Keratinocyte (primary cell): ENCODE measurements around the gene RFX6. TPM values are rescaled to one million over a fixed set of nuclear protein-coding genes. Genes with fewer than 3 reads are reported as not detected.

Experiments used
- DNase-seq: peaks from one replicate; pipeline ENCODE4 v3.0.0-alpha.2; 2011; ENCODE audit warnings: low read depth, missing footprints, low spot score
- FAIRE-seq: peaks from 2 replicates; lab custom pipeline; 2011; peaks lifted over from hg19 to GRCh38; lab: Jason Lieb, UNC
- H2AFZ ChIP-seq: 2 replicates; pipeline ENCODE4 v1.6.0; 2012; ENCODE audit warnings: low read length, control low read depth, inconsistent platforms; ENCODE audit not compliant: control insufficient read depth
- H3K27ac ChIP-seq: 2 replicates; pipeline ENCODE4 v1.5.1; 2011; ENCODE audit warnings: low read length; ENCODE audit not compliant: control insufficient read depth, insufficient read depth
- H3K27me3 ChIP-seq: 3 replicates; pipeline ENCODE4 v1.6.0; 2011; ENCODE audit warnings: low read length; ENCODE audit not compliant: control insufficient read depth, insufficient read depth; ENCODE audit errors: extremely low read depth
- H3K36me3 ChIP-seq, 2 experiments: 2 replicates in 1 of 2; 3 replicates in 1 of 2; pipeline ENCODE4 v1.5.1; 2011; ENCODE audit warnings: low read length in 2 of 2, mild to moderate bottlenecking in 1 of 2; ENCODE audit not compliant: control insufficient read depth in 2 of 2, insufficient read depth in 2 of 2; ENCODE audit errors: extremely low read depth in 1 of 2
- H3K4me1 ChIP-seq: 3 replicates; pipeline ENCODE4 v1.5.1; 2011; ENCODE audit warnings: low read length; ENCODE audit not compliant: control insufficient read depth, insufficient read depth; ENCODE audit errors: extremely low read depth
- H3K4me2 ChIP-seq: 3 replicates; pipeline ENCODE4 v1.6.0; 2011; ENCODE audit warnings: low read depth, low read length; ENCODE audit not compliant: control insufficient read depth, insufficient read depth; ENCODE audit errors: extremely low read depth
- H3K4me3 ChIP-seq, 3 experiments: fragments of 200-600 bp in 1 of 3; sonication (generic) in 1 of 3; 2 replicates in 2 of 3; 3 replicates in 1 of 3; pipeline ENCODE4 v1.5.1; 2011 to 2016; ENCODE audit warnings: low read length in 3 of 3, mild to moderate bottlenecking in 3 of 3, control low read depth in 2 of 3, inconsistent platforms in 1 of 3, low read depth in 1 of 3, mixed read lengths in 1 of 3, mixed run types in 1 of 3, moderate library complexity in 1 of 3; ENCODE audit not compliant: control insufficient read depth in 2 of 3, insufficient read depth in 2 of 3; ENCODE audit errors: extremely low read depth in 1 of 3
- H3K79me2 ChIP-seq: 2 replicates; pipeline ENCODE4 v1.6.0; 2012; ENCODE audit warnings: low read length; ENCODE audit not compliant: control insufficient read depth, insufficient read depth
- H3K9ac ChIP-seq: 3 replicates; pipeline ENCODE4 v1.6.0; 2011; ENCODE audit warnings: low read length; ENCODE audit not compliant: control insufficient read depth, insufficient read depth; ENCODE audit errors: extremely low read depth
- H3K9me1 ChIP-seq: 3 replicates; pipeline ENCODE4 v1.6.0; 2011; ENCODE audit warnings: low read length; ENCODE audit not compliant: control insufficient read depth, insufficient read depth; ENCODE audit errors: extremely low read depth
- H3K9me3 ChIP-seq: 2 replicates; pipeline ENCODE4 v1.5.1; 2012; ENCODE audit warnings: low read depth, low read length; ENCODE audit not compliant: control insufficient read depth
- H4K20me1 ChIP-seq: 3 replicates; pipeline ENCODE4 v1.6.0; 2011; ENCODE audit warnings: low read length; ENCODE audit not compliant: control insufficient read depth, insufficient read depth; ENCODE audit errors: extremely low read depth
- EZH2 ChIP-seq: IDR thresholded peaks from one replicate; pipeline ENCODE4 v1.6.1; 2012; ENCODE audit warnings: inconsistent platforms, mild to moderate bottlenecking, low read length, moderate library complexity
- dilution Hi-C: fragments of 300-500 bp; cut with MboI; formaldehyde crosslinking; loops from one replicate; pipeline ENCODE4 v1.7.0; 2020; ENCODE audit warnings: low sequenced_read_pairs; ENCODE audit not compliant: extremely low pct_ligation_motif_present
- polyA plus RNA-seq, 5 experiments: library from polyadenylated mRNA; depleted of rRNA in 3 of 5; stranded (reverse) in 3 of 5; stranded (forward) in 1 of 5; unstranded in 1 of 5; fragments of >200 nt; gene quantifications; 1 replicate in 1 of 5; 2 replicates in 3 of 5; 3 replicates in 1 of 5; pipeline versions ENCODE4 v1.2.1 to v1.2.3, GENCODE V29; 2011 to 2012; ENCODE audit warnings: missing spikeins in 2 of 5, low read depth in 1 of 5, low replicate concordance in 1 of 5
- TF ChIP-seq, protein P1 (sequence below), 3 experiments: IDR thresholded peaks in 1 of 3; conservative IDR thresholded peaks in 1 of 3; optimal IDR thresholded peaks in 1 of 3; 2 replicates in 2 of 3; 3 replicates in 1 of 3; pipeline versions ENCODE3 to v1.5.1; 2011; ENCODE audit warnings: low read length in 3 of 3, mild to moderate bottlenecking in 3 of 3, moderate library complexity in 2 of 3, control low read depth in 1 of 3, inconsistent platforms in 1 of 3; ENCODE audit not compliant: insufficient read depth in 2 of 3; ENCODE audit errors: extremely low read depth in 1 of 3

RFX6 gene
- polyA plus RNA-seq, 1 donor (not counting 4 experiments of a cell fraction or from before 2014, with no cell fraction given): not detected

- no peaks in the 10 kb centered on the region for H4K20me1 ChIP-seq
- DNase-seq: no peak
- no peak for FAIRE-seq
- no peak overlapping the region for H3K9ac ChIP-seq
- H3K79me2 ChIP-seq: no peaks in the 10 kb centered on the region
- dilution Hi-C loops: no loop called here
- H3K4me3 ChIP-seq: no peak overlapping the region
- no peak overlapping the region for H3K27ac ChIP-seq
- H3K4me2 ChIP-seq: no peak overlapping the region
- no peak overlapping the region for H2AFZ ChIP-seq
- H3K9me1 ChIP-seq: no peaks in the 10 kb centered on the region
- TF ChIP-seq EZH2: no peak
- TF ChIP-seq, protein P1, sequence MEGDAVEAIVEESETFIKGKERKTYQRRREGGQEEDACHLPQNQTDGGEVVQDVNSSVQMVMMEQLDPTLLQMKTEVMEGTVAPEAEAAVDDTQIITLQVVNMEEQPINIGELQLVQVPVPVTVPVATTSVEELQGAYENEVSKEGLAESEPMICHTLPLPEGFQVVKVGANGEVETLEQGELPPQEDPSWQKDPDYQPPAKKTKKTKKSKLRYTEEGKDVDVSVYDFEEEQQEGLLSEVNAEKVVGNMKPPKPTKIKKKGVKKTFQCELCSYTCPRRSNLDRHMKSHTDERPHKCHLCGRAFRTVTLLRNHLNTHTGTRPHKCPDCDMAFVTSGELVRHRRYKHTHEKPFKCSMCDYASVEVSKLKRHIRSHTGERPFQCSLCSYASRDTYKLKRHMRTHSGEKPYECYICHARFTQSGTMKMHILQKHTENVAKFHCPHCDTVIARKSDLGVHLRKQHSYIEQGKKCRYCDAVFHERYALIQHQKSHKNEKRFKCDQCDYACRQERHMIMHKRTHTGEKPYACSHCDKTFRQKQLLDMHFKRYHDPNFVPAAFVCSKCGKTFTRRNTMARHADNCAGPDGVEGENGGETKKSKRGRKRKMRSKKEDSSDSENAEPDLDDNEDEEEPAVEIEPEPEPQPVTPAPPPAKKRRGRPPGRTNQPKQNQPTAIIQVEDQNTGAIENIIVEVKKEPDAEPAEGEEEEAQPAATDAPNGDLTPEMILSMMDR (optimal IDR thresholded peaks at IDR 0.05 in 1 of 3, IDR thresholded peaks at IDR 0.05 in 1 of 3, conservative IDR thresholded peaks at IDR 0.05 in 1 of 3; ENCODE audit: extremely low read depth in 1 of 3, insufficient read depth in 2 of 3, low read length in 3 of 3): no peak
- H3K4me1 ChIP-seq: no peaks in the 10 kb centered on the region
- no peaks in the 10 kb centered on the region for H3K9me3 ChIP-seq
- no peaks in the 10 kb centered on the region for H3K27me3 ChIP-seq
- H3K36me3 ChIP-seq: no peaks in the 10 kb centered on the region
Observed at GRCh38 chr6:116975600-116975999, 98.6 kb downstream of the RFX6 start.

DNA sequence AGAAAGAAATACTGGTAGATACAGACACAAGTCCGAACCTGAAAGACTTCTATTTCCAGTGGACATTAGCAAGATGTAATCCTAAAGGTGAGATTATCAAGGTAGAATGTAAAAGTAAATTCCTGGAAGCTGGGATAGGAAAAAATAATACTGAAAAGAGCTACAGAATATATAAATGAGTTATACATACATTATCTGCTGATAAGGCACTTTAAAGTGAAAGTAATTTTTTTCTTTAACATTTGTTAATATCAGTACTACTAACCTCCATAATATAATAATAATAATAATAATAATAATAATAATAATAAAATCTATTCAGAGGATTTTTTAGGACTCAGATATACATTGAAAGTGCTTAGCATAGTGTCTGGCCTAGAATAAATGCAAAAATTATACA lies 102.5 kb downstream of the RFX6 start:
- FAIRE-seq (no peak), DNase-seq (no peak)
- H3K27me3 ChIP-seq: no peaks in the 10 kb centered on the region
- no peaks in the 10 kb centered on the region for H3K79me2 ChIP-seq
- H3K9me3 ChIP-seq: peaks cover 2% of the 10 kb centered on the region
- dilution Hi-C loops: no loop called here
- H4K20me1 ChIP-seq: no peaks in the 10 kb centered on the region
- H3K4me1 ChIP-seq: no peaks in the 10 kb centered on the region
- H3K36me3 ChIP-seq: no peaks in the 10 kb centered on the region
- TF ChIP-seq, protein P1 (optimal IDR thresholded peaks at IDR 0.05 in 1 of 3, IDR thresholded peaks at IDR 0.05 in 1 of 3, conservative IDR thresholded peaks at IDR 0.05 in 1 of 3; ENCODE audit: extremely low read depth in 1 of 3, insufficient read depth in 2 of 3, low read length in 3 of 3): no peak
- TF ChIP-seq EZH2: no peak
- no peak overlapping the region for H3K9ac ChIP-seq
- no peaks in the 10 kb centered on the region for H3K9me1 ChIP-seq
- H3K4me3 ChIP-seq: no peak overlapping the region
- no peak overlapping the region for H3K4me2 ChIP-seq
- no peak overlapping the region for H3K27ac ChIP-seq
- no peak overlapping the region for H2AFZ ChIP-seq

Other genes starting within 250 kb of the RFX6 start
- 8.6 to 21.7 TPM (median 17.7 TPM) in 3 replicates for gene ZUP1, start 208.5 kb upstream of the RFX6 start, polyA plus RNA-seq
- gene KPNA5, start 196.0 kb upstream of the RFX6 start, polyA plus RNA-seq: 1.7 to 3.1 TPM (median 1.7 TPM) in 3 replicates
- gene FAM162B, start 111.5 kb upstream of the RFX6 start, polyA plus RNA-seq: not detected in 3 replicates
- not detected in 3 replicates for gene GPRC6A, start 48.2 kb upstream of the RFX6 start, polyA plus RNA-seq